HepG2 (cell line): ENCODE data around the gene FARSB.

ENCODE experiments used
- ERF ChIP-seq: IDR thresholded peaks from 2 replicates; pipeline ENCODE4 v1.6.1; 2018; ENCODE audit warnings: missing biosample characterization, missing genetic modification reagents
- MAFK ChIP-seq, 2 experiments: IDR thresholded peaks in 1 of 2; conservative IDR thresholded peaks in 1 of 2; 2 replicates each; pipeline ENCODE4 v1.6.1; 2011; ENCODE audit warnings: improper control_type of control experiment in 2 of 2, low read length in 2 of 2
- RELA ChIP-seq: sonication (generic); formaldehyde crosslinking; IDR thresholded peaks from 2 replicates; pipeline ENCODE4 v1.4.0; 2020; ENCODE audit warnings: missing genetic modification reagents
- TF ChIP-seq, protein P1 (sequence below): sonication (generic); formaldehyde crosslinking; IDR thresholded peaks from 2 replicates; pipeline ENCODE4 v1.5.1; 2020; ENCODE audit warnings: mild to moderate bottlenecking, missing genetic modification reagents, moderate library complexity
- TF ChIP-seq, protein P2 (sequence below): sonication (generic); formaldehyde crosslinking; IDR thresholded peaks from 2 replicates; pipeline ENCODE4 v1.4.0; 2020; ENCODE audit warnings: missing genetic modification reagents; ENCODE audit errors: not compliant biosample characterization
- TF ChIP-seq, protein P3 (sequence below): IDR thresholded peaks from 2 replicates; pipeline ENCODE4 v1.6.1; 2016; ENCODE audit warnings: missing compliant biosample characterization, missing genetic modification reagents, borderline replicate concordance
- TF ChIP-seq, protein P4 (sequence below), 2 experiments: sonication (generic) in 1 of 2; formaldehyde crosslinking in 1 of 2; IDR thresholded peaks; 2 replicates each; pipeline versions ENCODE4 v1.6.1 to v1.9.0; 2014 to 2022; ENCODE audit warnings: antibody characterized with exemption in 1 of 2, borderline replicate concordance in 1 of 2, inconsistent platforms in 1 of 2, low read depth in 1 of 2, missing genetic modification reagents in 1 of 2
- TF ChIP-seq, protein P5 (sequence below): sonication (generic); formaldehyde crosslinking; IDR thresholded peaks from 2 replicates; pipeline ENCODE4 v1.9.0; 2022; ENCODE audit warnings: missing genetic modification reagents, mild to moderate bottlenecking, borderline replicate concordance

DNA sequence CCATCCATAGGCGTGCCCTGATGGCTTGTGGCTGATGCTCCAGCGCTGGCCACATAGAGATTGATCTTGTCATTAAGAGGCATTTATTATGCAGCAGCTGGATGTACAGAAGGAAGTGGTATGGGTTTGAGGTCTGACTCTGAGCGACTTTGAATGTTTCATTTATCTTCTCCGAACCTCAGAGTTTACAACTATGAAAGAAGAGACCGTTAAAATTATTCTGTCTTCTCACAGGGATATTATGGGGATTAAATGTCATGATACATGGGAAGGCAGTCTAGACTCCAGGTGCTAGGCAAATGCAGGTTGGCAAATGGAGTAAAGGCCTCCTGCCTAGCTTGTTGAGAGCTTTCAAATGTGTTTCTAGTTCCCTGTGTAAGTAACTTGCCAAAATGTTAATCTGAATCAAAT, 45.8 kb upstream of the FARSB start:
- TF ChIP-seq, protein P1, sequence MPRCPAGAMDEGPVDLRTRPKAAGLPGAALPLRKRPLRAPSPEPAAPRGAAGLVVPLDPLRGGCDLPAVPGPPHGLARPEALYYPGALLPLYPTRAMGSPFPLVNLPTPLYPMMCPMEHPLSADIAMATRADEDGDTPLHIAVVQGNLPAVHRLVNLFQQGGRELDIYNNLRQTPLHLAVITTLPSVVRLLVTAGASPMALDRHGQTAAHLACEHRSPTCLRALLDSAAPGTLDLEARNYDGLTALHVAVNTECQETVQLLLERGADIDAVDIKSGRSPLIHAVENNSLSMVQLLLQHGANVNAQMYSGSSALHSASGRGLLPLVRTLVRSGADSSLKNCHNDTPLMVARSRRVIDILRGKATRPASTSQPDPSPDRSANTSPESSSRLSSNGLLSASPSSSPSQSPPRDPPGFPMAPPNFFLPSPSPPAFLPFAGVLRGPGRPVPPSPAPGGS (CRISPR knock-in tag), result no peak
- no peak for TF ChIP-seq MAFK (conservative IDR thresholded peaks at IDR 0.05 in 1 of 2, IDR thresholded peaks at IDR 0.05 in 1 of 2; ENCODE audit: low read length in 2 of 2)
- TF ChIP-seq ERF (CRISPR knock-in tag), result no peak
- TF ChIP-seq, protein P2, sequence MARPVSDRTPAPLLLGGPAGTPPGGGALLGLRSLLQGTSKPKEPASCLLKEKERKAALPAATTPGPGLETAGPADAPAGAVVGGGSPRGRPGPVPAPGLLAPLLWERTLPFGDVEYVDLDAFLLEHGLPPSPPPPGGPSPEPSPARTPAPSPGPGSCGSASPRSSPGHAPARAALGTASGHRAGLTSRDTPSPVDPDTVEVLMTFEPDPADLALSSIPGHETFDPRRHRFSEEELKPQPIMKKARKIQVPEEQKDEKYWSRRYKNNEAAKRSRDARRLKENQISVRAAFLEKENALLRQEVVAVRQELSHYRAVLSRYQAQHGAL (CRISPR knock-in tag), result no peak
- TF ChIP-seq, protein P3, sequence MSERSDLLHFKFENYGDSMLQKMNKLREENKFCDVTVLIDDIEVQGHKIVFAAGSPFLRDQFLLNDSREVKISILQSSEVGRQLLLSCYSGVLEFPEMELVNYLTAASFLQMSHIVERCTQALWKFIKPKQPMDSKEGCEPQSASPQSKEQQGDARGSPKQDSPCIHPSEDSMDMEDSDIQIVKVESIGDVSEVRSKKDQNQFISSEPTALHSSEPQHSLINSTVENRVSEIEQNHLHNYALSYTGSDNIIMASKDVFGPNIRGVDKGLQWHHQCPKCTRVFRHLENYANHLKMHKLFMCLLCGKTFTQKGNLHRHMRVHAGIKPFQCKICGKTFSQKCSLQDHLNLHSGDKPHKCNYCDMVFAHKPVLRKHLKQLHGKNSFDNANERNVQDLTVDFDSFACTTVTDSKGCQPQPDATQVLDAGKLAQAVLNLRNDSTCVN (CRISPR knock-in tag), result no peak
- no peak for TF ChIP-seq RELA
- TF ChIP-seq, protein P4, sequence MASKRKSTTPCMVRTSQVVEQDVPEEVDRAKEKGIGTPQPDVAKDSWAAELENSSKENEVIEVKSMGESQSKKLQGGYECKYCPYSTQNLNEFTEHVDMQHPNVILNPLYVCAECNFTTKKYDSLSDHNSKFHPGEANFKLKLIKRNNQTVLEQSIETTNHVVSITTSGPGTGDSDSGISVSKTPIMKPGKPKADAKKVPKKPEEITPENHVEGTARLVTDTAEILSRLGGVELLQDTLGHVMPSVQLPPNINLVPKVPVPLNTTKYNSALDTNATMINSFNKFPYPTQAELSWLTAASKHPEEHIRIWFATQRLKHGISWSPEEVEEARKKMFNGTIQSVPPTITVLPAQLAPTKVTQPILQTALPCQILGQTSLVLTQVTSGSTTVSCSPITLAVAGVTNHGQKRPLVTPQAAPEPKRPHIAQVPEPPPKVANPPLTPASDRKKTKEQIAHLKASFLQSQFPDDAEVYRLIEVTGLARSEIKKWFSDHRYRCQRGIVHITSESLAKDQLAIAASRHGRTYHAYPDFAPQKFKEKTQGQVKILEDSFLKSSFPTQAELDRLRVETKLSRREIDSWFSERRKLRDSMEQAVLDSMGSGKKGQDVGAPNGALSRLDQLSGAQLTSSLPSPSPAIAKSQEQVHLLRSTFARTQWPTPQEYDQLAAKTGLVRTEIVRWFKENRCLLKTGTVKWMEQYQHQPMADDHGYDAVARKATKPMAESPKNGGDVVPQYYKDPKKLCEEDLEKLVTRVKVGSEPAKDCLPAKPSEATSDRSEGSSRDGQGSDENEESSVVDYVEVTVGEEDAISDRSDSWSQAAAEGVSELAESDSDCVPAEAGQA (IDR thresholded peaks at IDR 0.05; ENCODE audit: low read depth), result no peak
- TF ChIP-seq, protein P4 (CRISPR knock-in tag; IDR thresholded peaks at IDR 0.05; ENCODE audit: borderline replicate concordance), result no peak
- TF ChIP-seq, protein P5, sequence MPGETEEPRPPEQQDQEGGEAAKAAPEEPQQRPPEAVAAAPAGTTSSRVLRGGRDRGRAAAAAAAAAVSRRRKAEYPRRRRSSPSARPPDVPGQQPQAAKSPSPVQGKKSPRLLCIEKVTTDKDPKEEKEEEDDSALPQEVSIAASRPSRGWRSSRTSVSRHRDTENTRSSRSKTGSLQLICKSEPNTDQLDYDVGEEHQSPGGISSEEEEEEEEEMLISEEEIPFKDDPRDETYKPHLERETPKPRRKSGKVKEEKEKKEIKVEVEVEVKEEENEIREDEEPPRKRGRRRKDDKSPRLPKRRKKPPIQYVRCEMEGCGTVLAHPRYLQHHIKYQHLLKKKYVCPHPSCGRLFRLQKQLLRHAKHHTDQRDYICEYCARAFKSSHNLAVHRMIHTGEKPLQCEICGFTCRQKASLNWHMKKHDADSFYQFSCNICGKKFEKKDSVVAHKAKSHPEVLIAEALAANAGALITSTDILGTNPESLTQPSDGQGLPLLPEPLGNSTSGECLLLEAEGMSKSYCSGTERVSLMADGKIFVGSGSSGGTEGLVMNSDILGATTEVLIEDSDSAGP, result no peak
